Gastroesophageal sphincter (tissue), 2 donors: ENCODE measurements around the gene RAB26.

Experiments used
- POLR2A ChIP-seq, 2 donors: fragments of 450-650 bp; IDR thresholded peaks; one replicate each; pipeline ENCODE4 v1.6.1; 2017; ENCODE audit warnings: antibody characterized with exemption in 2 of 2, mild to moderate bottlenecking in 2 of 2, moderate library complexity in 1 of 2
- POLR2AphosphoS5 ChIP-seq: sonication (generic); formaldehyde crosslinking; IDR thresholded peaks from one replicate; pipeline ENCODE4 v1.6.1; 2017; ENCODE audit warnings: antibody characterized with exemption

DNA sequence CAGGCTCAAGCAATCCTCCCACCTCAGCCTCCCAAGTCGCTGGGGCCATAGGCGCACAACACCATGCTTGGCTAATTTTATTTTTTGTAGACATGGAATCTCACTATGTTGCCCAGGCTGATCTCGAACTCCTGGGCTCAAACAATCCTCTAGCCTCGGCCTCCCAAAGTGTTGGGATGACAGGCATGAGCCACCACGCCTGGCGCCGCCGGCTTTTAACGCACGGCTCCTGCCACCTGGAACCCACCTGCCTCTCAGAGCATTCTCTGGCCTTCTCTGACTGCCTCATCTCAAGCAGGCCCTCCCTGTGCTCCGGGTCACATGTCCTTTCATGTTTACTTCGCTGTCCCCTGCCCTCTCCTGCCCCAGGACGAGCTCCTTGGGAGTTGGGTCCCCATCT is 37.6 kb downstream of the RAB26 start:
- no peak for TF ChIP-seq POLR2A (IDR thresholded peaks at IDR 0.05)
- TF ChIP-seq POLR2AphosphoS5, result no peak
